Stimulated activated CD8-positive, alpha-beta memory T cell treated with anti-CD3 and anti-CD28 coated beads, Interleukin-15, amount 100 ng/mL, for 48 hours (primary cell): ENCODE data around the gene ZNF394.

ENCODE experiments used
- DNase-seq, 2 donors: peaks; one replicate each; pipeline ENCODE4 v3.0.0-alpha.2; 2020; ENCODE audit warnings: low read depth in 2 of 2

The ZNF394 gene

DNA sequence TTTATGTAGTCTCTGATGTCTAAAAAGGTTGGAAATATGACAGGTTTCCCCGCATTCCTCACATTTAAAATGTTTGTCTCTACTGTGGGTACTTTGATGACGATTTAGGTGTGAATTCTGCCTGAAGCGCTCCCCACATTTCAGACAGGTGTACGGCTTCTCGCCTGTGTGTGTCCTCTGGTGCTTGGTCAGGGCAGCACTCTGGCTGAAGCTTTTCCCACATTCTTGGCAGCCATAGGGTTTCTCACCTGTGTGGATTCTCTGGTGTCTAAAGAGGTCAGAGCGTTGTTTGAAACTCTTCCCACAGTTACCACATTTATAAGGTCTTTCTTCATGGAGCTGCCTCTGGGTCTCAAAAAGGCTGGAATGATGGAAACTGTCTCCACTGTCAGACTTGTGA is 6.3 kb downstream of the ZNF394 start:
- DNase-seq = no peak

DNA sequence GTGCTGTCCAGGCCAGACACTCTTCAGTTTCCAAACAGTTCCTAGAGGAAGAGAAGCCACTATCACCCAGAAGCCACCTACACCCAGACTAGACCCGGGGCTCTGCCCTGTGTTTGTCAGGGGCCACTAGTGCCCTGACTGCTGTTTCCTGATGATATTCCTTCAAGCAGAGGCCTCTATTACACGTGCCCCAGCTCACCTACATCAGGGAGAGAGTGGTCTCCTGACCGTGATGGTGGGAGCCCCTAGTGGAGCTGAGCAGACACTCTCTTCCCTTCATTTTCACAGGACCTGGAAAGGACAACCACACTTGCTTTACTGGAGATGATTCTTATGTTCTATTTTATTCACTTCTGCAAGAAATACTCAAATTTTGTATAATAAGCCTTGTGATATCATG is 9.2 kb downstream of the ZNF394 start:
- DNase-seq = no peak

DNA sequence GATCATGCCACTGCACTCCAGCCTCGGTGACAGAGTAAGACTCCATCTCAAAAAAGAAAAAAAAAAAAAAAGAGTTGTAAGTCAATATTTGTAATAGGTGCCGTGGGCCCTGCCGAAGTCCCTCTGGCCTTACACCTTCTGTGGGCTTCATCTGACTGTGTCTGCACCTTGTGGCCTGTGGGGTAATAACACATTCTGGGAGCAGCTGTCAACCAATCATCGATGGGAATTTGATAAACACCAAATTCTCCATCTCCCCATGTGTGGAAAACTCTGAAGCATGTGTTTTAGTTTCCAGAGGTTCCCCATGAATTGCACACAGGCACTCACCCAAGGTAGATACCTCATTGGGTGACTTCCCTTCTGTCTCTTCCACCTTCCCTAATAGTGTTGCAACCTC is 10.8 kb downstream of the ZNF394 start:
- no peak for DNase-seq

DNA sequence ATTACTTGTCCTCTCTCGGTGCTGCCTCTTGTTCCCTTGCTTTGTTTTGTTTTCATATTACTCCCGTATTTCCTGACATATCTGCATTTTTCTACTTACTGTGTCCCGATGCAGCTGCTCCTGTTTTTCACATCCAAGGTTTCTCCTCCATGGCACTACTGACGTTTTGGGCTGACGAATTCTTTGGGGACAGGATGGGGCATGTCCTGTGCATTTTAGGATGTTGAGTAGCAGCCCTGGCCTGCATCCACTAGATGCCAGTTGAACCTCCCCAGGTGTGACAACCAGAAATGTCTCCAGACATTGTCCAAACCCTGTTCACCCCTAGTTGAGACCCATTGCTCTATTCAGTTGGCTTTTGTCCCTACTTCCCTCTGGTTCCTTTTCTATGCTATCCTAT is 15.0 kb downstream of the ZNF394 start:
- no peak for DNase-seq

DNA sequence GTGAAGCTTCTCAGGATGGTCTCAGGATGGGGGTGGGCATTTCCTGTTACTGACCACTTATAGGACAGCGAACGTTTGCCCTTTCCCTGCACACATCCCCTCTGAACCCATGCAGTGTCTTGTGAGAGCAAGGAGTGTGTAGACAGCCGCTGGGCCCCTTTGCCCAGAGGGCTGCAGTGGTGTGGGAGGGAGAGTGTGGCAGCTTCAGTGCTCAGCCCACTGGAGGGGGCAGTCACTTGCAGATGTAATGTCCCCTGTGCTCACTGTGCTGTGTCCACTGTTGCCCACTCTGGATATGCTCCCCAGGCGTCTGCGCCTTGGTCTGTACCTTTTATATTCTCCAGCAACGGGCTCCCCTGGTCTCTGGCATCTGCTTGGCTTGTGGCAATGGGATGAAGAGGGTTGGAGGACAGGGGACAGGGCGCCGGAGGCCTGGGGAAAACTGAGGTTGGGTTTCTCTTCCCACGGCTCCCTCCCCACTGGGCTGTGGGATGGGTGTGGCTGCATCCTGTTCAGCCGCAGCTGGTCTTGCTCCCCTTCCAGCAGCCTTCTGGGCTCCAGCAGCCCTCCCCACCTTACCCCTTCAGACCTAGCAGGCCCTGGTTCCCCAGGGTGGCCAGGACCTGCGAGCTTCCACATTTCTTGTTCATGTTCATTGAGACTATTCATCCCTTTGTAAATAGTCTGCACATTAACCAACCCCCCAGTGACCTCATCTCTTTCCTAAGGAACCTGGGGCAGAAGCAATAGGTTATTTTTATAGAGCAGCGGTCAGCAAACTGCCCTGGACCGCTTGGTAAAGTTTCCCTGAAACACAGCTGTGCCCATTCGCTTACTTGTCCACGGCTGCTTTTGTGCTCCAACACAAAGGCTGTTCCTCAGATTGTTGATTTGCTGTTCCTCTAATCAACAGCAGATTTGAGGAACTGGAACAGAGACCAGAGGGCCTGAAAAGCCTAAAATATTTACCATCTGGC is 21.3 kb downstream of the ZNF394 start:
- no peak for DNase-seq

DNA sequence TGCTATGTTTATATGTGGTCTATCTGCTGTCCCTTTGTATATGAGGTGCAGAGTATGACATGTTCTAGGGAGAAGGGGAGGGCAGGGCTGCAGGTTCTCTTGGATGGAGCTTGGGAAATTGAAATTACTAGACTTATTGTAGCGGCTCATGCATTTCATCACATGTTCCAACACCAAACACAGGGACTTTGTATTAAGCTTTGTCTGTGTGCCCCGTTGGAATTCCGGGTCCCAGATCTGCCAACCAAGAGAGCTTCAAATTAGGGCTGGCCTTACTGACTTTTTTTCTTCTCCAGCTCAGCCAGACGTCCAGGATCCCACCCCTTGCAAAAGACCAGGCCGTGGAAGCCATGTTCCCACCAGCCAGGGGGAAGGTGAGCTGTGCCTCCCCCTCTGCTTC is 24.0 kb downstream of the ZNF394 start:
- DNase-seq = no peak

DNA sequence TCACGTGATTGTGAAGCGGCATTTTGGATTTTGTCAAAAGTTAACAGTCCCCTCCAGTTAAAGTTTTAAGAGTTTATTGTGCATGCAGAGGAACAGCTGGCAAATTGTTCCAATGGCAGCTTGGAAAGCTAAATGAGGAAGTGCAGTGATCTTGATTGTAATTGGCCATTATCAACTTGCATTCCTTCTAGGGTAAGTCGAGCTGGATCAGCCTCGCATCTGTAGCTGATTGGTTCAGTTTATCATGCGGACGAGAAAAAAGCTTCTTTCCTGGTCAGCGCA is 26.8 kb downstream of the ZNF394 start:
- no peak for DNase-seq

DNA sequence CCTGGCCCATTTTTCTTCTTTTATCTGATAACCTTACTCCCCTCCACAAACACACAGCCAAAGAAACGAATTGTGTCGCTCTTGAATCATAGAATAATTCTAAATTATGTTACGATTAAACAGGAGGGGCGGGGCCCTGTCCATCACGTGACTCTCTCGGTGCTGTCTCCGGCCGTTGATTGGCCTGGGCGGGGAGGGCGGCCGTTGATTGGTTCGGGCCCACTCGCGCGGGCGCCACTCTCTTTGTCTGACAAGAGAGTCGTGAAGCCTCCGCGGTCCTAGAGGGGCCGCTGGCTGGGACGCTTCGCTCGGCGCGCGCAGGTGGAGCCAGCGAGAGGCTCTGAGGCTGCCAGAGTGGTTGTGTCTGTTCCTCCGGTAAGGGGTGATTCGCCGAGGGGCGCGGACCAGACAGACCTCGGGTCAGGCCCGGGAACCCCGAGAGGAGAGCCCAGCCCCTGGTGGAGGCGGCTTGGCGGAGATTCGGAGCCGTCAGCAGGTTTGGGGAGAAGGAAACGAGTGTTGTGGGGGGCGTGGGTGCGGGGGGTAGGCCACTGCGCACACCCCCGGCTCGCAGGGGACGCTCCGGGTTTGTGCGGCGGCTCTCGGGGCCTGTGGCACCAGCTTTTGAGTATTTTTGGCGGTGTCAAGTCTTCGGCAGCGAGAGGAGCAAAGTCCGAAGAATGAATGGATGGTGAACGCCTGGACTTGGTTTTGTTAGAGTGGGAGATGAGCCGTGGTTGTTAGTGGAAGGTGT is 27.3 kb downstream of the ZNF394 start, which contains the start of gene ZNF789:
Gene ZNF789 (plus strand): TSS at position 330 of the 754 bp plus-strand sequence. CDS start 3,567 bp downstream, outside the sequence.
- DNase-seq = peak; percentile 97

DNA sequence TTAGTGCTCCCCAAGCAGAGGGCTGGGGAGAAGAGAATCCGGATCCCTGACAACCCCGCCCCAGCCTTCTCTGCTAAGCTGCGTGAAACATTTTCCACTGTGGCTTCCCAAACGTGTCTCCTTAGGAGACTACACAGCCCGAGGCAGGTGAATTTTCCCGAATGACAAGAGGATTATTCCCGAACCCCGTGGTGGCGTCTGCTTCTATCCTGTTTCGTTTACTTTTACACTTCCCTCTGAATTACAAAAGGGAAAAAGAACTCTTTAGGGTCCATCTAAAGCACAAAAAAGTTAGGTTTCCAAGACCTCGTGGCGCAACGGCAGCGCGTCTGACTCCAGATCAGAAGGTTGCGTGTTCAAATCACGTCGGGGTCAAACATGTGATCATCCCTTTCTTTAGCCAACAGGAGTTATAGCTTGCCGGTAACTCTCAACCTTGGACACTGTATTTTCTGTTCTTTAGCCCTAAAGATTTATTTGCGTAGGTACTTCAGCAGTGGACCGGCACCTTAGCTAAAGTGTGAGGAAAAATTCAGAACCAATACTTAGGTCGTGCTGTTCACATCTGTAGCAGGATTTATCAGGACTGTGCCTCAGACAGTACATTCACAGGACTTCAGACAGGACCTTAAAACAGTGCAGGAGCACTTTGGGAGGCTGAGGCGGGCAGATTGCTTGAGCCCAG is 30.6 kb downstream of the ZNF394 start:
- no peak for DNase-seq

DNA sequence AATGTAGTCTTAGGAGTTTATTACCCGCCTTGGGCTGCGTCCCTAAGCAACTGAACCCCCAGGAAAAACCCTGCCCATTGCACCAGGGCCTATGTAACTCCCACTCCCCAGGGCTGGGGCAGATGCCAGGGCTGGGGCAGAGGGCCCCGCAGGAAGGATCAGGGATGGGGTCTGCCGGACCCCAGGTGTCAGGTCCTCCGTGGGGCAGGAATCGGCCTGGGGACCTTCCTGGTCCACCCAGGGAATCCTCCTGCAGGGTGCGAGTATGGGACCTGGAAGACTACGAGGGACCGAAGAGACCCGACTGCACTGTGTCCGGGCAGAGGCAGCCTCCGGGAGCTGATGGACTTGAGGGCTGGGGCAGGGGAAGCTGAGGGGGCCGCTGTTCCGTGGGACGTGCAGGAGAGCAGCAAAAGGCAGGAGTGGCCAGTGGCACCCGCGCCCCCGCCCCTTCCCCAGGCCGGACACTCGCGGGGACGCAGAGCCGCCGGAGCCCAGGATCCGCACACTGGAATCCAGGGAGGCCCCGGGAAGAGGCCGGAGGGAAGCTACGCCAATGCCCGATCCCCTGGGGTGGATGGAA is 31.7 kb downstream of the ZNF394 start:
- DNase-seq = no peak

DNA sequence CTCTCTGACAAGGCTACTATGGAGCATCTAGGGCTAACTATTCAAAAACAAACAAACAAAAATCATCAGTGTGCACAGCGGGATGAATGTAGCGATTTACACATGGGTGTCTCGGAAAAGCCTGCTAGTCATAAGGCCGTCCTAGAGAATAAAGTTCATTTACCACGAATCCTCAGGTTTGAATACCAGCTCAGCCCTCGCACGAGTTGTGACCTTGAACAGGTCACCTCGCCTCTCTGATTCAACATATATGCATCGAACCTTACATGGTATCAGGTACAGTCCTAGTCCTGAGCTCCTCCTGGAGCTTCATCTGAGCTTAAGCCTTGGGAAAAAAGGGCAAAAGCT is 34.7 kb downstream of the ZNF394 start:
- no peak for DNase-seq

DNA sequence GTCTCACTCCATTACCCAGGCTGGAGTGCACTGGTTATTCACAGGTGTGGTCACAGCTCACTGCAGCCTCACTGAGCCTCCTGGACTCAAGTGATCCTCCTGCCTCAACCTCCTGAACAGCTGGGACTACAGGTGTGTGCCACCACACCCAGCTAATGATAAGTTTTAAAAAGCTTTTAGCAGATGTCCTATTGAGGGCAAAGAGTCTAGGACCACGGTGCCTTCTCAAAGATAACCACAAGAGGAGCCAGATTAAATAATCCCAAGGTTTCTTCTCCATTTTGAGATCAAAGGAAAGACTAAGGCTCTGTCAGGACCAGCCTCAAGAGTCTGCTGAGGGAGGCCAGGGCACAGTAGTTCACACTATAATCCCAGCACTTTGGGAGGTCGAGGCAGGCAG is 38.9 kb downstream of the ZNF394 start:
- no peak for DNase-seq

DNA sequence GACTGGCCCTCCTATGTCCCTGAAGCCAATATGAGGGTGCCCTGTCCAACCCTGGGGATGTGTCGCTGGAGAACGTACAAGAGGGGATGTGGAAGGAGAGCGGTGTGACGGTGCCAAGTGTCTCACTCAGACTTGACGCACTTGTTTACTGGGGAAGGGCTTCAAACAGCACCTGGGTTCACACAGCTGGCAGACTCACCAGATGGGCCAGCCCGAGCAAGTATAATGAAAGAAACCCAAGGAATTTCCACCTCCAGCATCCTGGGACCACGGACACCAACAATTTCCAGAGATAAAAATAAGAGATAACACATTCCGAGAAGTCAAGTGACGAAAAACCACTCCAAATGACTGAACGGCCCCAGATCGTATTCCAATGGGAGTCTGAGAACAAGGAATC is 39.4 kb downstream of the ZNF394 start:
- DNase-seq = no peak

DNA sequence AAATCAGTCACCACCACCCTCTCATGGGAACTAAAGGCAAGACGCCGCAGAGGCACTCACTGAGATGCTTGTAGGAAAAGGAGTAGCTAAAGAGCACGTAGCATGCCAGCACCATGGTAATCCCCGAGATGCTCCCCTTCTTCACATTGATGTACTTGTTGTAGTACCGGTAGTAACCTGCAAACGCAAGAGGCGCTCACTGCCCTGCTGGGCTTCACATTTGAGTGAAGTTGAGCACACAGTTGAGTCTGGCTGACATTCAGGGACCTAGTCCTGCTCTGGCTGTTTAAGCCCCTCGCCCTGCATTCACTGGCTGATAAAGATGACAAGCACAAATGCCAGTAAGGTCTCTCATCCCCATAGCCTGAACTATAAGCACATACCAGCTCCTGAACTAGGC is 41.0 kb downstream of the ZNF394 start:
- DNase-seq = no peak

DNA sequence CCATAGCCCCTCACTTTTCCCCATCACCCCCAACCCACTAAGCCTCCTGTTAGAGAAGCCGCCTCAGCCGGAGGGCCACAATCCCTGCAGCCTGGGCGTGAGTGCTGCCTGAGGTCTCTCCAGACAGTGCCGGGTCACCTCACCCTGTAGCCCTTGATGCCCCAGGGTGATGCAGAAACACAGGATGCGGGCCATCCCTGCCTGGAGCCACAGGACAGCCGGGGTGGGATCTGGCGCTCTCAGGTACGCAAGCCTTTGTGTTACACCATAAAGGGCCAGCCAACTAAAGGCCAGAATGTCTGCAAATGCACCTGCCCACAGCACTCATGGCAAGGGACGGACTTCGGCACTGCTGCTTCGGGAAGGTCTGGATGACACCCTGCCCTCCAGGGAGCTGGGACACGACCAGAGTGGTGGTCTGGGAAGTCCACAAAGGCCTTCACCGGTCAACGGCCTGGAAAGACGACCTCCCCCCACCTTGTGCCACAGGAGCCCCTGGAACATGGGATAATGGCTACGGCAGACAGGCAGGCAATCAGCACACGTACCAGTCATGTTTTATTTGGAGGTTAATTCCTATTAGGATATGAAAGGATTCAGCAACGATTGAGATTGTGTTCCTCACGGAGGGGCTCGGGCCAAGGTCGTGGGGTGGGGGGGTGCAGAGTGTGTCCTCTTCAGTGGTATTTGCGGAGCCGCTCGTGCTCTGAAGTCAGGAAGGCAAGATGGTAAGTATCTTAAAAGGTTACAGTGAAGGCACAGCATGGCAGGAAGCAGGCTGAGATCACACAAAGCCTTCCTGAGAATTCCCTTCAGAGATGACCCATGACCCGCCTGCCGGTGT is 42.2 kb downstream of the ZNF394 start:
- DNase-seq = no peak

DNA sequence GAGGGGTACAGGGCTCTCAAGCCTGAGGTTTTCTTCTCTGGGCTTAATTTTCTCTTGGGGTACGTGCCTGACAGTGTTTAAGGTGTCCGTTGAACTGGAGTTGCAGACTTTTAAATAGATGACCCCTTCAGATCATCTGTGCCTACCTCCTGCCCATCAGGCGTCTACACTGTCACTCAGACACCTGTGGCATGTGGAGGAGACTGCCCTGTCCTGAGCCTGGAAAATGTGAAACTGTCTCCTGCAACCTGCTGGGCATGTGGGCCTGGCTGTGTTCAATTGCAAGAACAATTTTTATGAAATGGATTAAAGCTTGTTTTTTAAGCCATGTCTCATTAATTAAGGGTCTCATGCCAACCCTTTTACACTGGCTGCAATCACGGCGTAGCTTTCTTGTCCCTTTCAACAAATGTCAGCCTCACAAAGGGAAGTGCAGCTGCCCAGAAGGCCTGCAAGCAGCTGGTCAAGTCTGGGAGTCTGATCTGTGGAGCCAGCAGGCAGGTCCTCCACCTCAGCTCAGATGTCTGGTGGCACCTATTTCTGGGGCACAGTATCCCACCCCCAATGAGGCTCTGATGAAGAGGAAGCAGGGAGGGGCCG is 42.9 kb downstream of the ZNF394 start:
- DNase-seq = no peak

DNA sequence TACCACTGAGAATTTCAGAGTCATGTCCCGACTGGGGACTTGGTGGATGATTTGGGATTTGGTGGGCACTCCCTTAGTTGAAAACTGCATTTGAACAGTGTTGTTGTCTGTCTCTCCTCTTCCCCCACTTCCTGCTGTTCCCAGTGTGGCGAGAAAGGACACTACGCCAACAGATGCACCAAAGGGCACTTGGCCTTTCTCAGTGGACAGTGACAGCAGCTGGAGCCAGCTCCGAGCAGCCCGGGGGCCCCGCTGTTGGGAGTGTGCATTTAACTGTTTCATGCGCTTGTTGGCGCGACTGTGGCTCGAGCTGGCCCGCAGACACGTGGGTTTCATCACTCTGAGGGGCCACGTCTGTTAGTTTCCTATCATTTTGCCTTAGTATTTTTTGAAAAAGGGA is 43.8 kb downstream of the ZNF394 start:
- DNase-seq = no peak

DNA sequence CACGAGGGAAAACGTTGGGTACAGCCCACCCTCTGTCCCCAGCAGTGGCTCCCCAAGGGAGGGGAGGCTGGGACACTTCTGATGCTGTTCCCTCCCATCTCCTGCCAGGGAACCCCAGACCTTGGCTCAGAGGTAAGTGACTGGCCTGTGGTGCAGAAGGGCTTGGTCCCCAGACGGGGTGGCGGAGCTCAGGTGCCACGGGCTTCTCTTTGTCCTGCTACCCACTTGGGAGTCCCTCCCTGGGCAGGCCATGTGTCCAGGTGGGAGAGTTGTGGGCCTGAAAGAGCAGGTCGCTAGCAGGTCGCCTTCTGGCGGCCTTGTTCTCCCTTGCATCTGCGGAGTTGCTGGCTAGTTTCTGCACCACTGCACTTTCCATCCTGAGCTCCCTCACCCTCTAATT is 44.2 kb downstream of the ZNF394 start:
- no peak for DNase-seq

DNA sequence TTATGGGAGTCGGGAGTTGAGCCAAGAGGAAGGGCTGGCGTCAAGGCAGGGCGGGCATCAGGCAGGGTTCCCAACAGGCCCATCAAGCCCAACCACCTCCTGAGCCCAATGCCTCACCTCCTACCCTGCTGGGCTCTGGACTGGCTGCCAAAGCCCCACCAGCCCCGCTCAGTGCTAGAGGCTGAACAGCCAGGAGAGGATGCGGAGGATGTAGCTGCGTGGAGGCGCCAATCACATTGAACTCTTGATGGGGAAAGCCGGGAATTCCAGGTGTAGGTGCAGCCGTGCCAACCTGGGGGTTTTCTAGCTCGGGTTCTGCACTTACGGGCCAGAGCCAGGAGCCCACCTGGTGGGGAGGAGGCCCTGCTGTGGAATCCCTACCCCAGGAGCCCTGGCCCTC is 47.0 kb downstream of the ZNF394 start:
- no peak for DNase-seq

DNA sequence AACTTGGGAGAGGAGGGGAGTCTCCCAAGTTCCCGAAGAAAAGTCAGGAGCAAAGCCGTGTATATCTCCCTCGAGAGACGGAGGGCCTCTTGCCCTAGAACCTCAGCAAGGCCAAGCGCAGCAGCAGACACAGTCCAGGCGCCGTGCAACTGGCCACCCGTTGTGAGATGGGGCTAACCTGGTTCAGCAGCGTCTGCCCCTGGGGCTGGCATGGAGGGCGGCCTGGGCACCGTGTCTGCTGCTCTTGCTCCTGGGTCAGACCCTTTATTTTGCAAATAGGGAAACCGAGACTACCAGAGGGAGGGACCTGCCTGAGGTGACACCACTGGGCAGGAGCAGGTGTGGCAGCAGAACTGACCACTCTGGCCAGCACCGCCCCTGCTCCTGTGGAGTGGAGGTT is 47.5 kb downstream of the ZNF394 start:
- DNase-seq = no peak

DNA sequence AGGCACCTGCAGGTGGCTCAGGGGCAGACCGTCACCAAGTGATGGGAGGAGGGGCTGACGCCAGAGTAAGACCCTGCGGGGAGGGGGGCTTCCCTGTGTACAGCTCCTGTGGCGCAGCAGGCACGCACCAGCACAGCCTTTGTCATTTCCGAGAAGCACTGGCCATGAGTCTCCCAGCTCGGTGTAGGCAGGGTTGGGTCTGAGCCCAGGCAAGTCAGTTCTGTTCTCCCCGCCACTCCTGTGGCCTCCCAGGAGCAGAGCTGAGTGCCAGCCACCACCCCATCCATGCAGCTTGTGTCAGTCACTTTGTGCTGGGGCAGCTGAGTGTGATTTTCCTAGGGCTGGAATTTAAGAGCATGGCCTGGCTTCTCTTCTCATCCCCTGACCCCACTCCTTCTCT is 48.1 kb downstream of the ZNF394 start:
- DNase-seq = no peak
